ENCODE measurements around the gene FAM187B.

GRCh38 chr19:35241417-35241816 lies 12.9 kb upstream of the FAM187B start:
- TF ChIP-seq EZH2 (IDR thresholded peaks at IDR 0.05; ENCODE audit: borderline replicate concordance, low read length) (no peak), CTCF (IDR thresholded peaks at IDR 0.05; ENCODE audit: low read length) (no peak)
